ENCODE data around the gene PARD3B. TPM values are rescaled to one million over a fixed set of nuclear protein-coding genes. Genes with fewer than 3 reads are reported as not detected.
A peak's percentile ranks its signal among the peaks of the same experiment; 100 is the strongest.

The PARD3B gene
- polyA plus RNA-seq, 10 donors: 6.5 to 10.2 (median 7.4) TPM

DNA sequence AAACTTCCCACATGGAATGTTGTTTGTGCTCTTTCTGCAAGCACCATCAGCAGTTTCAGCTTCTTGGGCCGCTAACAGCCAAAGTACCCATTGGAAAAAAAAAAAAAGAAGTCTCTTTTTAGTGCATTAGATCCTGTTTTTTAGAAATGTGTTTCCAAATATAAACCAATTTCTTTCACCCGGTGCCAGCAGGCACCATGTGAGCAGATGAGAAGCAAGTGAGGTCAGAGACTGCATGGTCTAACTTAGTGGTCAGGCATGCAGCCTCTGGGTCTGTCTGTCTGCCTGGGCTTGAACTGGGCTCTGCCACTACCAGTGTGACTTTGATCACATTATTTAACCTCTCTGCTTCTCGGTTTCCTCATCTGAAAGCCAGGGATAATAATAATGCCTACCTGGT lies 1061.9 kb downstream of the PARD3B start:
- no peak for DNase-seq

DNA sequence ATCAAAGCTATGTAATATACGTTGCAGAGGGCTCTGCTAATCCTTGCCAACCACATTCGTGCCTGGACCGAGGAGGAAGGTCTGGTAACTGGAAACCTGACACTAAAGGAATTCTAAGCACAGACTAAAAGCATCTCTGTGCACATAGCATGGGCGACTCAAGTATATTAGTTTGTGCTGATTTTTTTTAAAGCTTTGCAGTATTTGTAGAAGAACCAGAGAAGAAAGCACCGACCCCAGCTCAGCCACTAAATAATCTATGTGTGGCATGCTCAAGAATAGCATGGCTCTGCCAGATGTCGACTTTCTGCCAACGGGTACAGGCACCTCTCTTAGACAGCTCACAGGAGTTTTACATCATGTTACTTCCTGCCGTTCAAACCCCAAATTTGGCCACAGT lies 1063.8 kb downstream of the PARD3B start:
- peak in 1 of 3 donors; percentile 16 for DNase-seq

DNA sequence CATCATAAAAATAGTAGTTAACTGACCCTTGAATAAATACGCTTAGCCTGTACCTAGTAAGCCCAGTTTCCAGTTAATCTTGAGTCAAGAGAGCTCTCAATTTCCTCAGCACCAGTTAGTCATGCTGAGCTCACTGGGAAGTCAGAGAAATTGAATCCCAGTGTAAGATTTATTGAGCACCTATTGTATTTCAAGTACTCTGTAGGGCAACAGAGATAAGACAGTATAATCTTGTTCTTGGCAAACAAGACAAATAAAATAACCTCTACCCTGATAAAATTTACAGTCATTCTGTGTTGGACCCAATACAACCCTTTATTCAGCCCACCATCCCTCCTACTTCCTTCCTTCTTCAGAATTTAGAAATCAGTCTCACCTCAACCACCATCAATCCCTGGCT lies 1065.2 kb downstream of the PARD3B start:
- no peak for DNase-seq

DNA sequence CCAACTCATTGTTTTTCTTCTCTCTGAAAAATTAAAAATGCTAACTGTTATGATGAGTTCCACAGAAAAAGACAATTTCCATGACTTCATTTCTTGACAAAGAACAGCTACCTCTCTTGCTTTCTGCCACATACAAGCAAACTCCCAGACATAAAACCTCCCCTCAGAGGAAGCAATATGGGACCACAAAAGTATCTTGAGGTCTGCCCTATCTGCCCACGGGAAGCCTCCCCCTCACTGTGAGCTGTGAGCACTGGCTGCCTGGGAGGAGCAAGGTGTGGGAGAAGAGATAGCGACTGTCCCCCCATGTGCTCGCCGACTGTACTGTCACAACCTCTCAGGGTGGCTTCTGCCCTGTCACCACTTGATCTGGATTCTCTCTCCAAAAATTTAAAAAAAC lies 1067.4 kb downstream of the PARD3B start:
- DNase-seq: no peak

DNA sequence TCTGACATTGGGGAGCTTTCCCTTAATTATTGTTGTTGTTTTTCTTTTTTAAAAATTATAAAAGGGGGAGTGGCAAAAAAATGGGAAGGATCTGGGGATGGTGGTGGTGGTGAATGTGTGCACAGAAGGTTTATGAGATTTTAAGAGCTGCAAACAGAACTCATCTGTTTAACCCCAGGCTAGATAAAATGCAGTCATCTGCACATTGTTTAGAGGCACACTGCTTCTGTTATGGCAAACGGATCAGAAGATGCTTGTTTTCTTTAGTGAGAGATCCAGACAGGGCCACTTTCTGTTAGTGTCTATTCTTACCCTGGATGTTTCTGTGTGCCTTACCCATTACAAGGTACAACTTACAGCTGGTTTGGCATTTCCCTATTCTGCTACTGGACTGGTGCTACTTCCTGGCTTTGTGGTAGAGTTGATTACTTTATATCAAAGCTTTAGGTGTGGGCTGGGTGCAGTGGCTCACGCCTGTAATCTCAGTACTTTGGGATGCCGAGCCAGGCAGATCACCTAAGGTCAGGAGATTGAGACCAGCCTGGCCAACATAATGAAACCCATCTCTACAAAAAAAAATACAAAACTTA lies 1068.8 kb downstream of the PARD3B start:
- no peak for DNase-seq

DNA sequence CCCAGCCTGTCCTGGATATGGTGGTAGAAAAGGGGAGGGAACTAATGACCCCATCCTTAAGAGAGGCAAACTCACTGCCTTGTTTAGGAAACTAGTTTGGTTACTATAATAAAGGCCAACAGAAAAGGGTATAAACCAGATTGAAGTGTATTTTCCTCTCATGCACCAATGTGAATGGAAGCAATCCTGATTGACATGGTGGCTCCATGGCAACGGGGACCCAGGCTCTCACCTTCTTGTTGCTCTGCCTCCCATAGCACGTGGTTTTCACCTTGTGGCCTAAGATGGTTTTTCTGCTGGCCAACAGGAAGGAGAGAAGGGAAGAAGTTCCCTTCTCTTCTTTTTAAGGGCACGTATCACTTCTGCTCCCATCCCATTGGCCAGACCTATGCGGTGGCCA lies 1069.7 kb downstream of the PARD3B start:
- no peak for DNase-seq

DNA sequence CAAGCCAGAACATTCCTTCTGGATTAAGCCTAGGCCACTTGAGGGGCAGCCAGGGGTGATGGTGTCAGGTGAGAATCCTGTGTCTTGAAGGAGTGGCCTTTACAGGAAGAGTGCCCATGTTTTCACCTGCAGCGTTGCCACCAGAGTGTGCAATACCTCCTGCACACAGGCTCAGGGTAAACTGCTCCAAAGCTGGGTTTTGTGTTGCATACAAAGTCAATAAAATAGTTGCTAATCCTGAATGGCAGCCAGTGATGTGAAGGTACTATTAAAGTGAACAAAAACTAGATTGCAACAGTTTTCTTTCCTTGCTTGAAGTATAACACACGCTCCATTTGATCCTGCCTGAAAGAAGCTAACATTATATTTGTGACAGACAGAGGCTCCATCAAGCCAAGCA lies 1072.6 kb downstream of the PARD3B start:
- no peak for DNase-seq

DNA sequence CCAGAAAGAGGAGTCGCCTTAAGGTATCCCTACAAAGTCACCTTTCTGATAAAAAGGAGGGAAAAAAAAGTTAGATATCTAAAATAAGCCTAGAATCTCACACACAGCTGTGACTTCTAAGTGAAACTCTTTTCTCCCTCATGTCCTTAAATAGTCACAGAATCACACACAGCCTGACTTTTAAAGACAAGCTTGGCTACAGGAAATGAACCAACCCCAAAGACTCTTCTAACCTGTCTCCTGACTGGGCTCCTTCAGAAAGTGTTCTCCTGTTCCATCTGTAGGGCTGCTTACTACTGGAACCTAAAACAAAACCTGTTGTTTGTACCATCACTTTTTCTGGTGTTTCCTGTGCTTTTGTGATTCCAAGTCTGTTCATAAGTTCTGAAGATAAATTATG lies 1074.3 kb downstream of the PARD3B start:
- DNase-seq: no peak

DNA sequence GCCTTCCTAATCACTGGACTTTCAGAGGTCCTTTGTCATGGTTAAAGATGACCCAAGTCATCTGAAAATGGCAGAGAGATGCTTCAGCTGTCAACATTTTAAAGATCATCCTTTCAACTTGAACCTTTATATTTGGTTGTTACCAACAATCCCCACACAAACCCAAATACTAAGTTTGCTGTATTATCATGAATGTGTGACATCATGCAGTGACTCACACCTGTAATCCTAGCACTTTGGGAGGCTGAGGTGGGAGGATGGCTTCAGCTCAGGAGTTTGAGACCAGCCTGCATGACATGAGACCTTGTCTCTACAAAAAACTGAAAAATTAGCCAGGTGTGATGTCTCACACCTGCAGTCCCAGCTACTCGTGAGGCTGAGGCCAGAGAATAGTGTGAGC lies 1081.8 kb downstream of the PARD3B start:
- DNase-seq: no peak

DNA sequence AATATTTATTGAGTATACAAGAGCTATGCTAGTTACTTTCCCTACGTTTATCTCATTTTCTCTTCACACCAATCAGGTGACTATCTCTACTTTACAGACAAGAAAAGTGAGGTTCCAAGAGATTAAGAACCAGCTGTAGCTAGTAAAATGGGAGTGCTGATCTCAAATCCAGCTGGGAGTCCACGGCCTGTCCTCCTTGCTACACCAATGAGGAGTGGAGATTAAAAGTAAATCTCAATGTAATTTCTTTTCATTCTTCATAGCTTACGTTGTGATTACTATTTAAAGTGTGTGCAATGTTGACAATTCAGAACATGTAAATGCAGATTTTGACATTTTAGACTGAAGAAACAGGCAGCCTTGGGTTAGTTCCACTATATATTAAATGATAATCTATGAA lies 1083.1 kb downstream of the PARD3B start:
- DNase-seq: no peak

DNA sequence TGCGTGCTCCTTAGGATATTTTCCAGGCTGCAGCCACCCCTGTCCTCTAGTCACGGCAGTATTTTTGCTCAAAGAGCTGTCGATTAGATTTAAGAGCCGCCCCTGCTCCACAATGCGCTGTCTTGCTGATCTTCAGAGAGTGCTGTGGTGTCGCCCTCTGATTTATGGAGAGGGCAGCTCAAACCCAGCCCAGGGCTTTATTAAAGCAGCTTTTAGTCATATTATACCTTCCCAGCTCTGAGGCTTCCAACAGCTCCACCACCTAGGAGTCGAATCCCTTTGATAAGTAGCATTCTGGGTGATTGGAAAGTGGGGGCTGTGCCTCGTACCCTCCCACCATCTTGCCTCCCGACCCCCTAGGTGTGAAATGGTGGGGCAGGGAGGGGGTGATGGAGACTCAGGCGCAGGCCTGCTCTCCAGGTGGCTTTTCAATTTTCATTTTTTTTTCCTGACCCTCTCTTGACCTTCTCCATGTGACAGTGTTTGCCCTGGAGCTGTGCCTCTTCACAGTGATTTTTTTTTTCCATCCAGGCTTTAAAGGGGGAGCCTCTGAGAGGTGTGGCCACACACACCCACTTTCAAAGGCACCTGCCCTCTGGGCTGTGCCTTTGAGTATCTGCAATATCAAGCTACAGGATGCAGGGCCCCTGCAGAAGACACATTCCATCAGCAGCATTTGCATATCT lies 1084.0 kb downstream of the PARD3B start:
- DNase-seq: no peak

DNA sequence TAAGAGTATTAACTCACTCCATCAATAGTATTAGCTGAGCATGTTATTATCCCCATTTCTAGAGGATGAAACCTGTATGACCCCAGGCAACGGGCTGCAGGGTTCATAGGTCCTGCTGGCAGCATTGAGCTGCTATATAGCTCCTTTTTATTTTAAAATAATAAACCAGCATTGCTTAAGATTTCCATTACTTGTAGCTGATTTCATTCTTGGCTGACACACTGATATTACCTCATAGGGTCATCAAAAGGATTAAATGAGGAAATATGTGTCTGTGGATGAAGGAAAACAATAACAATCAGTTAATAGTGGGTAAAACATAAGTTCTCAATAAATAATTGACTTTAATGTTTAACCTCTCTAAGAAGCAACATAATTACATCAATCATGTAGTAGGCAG lies 1088.7 kb downstream of the PARD3B start:
- DNase-seq: peak; percentile 30 to 63 (median 41)

DNA sequence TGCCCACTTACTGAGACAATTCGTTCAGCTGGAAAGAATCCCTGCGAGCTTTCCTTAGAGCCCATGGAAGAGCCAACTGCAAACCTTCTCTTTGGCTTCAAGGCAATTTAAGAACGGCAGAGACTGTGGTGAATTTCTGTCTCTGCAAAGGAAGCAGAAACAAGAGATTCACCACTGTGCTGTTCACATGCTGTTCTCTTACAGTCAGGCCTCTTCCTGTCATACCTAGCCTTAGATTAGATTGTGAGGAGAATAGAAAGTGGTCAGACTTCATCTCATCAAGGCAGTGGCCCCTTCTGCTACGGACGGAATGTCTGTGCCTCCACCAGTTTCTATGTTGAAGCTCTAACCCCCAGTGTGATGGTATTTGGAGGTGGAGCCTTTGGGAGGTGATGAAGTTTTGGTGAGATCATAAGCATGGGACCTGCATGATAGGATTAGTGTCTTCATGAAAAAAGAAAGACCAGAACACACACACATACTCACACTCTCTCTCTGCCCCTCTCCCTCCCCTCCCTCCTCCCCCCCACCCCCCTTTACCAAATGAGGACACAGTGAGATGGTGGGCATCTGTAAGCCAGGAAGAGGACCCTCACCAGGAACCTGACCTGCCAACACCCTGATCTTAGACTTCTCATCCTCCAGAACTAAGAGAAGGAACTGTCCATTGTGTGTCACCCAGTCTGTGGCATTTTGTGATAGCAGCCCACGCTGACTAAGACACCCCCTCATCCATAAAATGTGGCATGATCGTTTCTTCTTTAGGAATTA lies 1091.5 kb downstream of the PARD3B start:
- DNase-seq: no peak

DNA sequence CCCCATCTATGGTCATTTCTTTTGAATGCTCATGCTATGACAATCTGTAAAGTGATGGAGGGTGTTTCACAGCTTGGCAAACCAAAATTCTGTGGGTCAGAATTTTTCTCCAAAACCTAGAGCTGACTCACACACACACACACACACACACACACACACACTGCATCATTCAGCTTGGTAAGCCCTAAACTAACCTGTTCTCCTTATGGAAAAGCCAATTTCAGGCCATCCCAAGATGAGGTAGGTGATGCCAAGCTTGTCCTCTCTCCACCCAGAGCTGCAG lies 1092.0 kb downstream of the PARD3B start:
- no peak for DNase-seq

DNA sequence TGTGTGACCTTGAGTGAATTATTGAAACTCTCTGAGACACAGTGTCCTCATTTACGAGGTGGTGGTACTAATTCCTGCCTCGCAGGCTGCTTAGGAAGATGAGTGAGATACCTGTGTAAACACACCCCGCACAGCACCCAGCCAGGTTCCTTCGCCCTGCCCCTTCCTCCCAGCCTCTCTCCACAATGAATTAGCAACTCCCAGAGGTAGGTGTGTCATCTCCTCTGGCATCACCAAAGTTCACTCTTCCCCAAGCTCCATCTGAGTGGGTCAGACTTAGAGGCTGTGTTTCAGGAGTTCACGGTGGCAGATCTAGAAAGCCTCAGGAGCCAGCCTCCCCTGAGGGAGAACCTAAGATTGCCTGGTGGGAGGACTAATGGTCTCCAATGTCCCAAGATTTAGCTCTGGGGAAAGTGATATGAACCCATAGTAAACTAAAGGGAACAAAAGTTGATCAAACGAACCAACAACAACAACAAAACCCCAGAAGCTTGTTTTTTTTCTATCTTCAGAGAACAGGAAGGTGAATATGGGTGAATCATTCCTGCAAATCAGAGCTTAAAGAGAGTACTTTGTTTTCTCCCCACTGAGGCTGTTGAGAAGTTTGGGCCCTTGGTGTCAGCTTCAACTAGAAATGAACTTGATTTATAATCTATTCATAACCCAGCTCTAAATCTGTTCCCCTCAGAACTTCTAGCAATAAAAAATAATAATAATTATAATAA lies 1092.7 kb downstream of the PARD3B start:
- no peak for DNase-seq

DNA sequence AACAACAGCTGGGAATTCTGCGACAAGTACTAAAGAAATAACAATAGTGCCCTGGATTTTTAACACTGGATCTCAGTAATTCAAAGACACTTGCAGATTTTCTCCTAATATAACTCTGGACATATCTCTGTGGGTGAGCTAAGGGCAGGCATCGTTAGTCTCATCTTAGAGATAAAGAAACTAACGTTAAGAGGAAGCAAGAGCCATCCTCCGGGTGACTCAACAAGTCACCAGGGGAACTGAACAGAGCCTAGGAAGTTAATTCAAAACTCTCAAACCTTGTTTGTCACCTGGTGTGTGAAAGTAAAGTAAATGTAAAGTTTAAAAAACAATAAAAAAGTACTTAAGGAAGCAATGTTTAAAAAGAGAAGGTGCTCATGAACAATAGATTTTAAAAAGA lies 1095.4 kb downstream of the PARD3B start:
- no peak for DNase-seq

DNA sequence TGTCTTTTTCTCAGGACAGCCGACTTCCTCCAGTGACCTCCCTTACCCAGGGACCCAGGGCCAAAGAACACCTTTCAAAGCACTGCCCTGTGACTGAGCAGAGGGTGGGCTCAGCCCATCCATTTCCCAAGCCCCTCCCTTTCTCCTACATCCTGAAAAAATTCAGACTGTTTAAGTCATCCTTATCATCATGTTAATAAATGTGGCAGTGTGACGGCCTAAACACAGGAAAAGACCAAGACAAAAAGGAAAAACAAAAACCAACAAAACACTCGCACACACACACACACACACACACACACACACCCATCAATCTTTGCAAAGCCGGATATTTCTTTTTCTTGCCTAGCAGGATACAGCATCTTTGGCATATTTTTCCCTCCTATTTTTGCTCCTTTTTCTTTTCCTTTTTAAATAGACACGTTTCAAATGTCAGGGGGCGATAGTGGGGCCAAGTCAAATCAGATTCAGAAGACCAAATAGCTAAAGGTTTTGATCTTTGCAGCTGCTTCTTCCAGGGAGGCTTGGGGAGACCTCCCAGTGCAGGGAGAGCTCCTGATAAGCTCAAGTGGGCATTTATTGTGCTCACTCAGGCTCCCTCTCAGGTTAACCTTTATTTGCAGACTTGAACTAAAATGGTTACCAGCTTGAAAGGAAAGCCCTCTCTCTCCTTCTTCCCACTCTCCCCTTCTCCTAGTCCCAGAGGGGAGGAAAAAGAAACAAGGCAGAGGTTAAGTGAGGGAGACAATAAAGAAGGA lies 1097.5 kb downstream of the PARD3B start:
- DNase-seq: no peak

DNA sequence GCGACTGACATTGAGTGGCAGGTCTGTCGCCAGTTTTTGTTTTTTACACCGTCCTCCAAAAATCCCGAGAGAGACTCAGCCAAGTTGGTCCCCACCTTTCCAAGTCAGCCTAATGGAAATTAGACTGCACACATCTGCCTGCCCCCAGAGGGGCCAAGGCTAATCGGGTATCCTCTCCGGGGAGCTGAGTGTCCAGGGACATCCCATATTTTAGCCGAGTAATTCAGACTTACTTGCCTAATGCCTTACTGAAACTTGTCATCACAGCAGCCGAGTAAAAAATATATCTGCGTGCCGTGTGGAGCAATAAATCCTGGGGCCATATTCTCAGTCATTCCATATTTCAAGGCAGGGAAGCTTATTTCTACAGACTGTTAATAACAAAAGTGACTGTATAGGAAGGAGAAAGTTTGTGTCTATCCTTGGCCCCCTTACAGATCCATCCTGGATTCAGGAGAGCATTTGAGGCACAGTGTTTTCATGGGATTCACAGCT lies 1098.2 kb downstream of the PARD3B start:
- peak in 1 of 3 donors; percentile 36 for DNase-seq

DNA sequence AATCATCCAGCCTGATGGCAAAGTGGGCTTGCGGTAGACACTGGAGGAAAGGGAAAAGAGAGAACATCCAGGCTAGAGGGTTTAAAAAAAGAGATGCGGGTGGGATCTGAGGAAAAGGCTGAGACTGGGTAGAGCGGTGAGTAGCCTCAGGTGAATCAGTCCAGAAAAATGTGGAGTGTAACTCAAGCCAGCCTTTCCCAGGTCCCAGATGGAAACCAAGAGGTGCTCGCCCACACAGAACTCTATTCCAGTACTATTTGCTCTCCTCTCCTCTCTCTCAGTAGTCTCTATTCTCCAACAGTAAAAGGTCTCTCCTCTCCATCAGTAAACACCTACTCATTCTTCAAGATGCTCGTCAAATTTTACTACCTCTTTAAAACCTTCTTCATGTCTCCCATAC lies 1098.7 kb downstream of the PARD3B start:
- DNase-seq: no peak

DNA sequence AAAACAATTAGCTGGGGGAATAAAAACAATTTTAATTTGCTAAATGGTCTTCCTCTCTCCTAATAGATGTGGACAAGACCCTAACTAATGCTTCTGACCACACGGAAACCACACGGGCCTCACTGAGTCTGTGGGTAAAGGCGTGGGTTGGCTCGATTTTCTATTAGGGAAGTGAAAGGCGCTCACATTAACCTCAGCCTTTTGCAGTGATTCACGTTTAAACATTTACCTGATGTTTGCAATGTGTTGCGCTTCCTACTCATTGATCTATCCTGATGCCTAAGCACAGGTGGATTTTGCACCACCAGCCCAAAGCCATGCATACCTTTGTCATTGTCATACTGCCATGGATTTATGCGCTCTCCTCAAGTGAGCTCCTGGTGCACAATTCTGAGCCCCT lies 1101.4 kb downstream of the PARD3B start:
- no peak for DNase-seq

DNA sequence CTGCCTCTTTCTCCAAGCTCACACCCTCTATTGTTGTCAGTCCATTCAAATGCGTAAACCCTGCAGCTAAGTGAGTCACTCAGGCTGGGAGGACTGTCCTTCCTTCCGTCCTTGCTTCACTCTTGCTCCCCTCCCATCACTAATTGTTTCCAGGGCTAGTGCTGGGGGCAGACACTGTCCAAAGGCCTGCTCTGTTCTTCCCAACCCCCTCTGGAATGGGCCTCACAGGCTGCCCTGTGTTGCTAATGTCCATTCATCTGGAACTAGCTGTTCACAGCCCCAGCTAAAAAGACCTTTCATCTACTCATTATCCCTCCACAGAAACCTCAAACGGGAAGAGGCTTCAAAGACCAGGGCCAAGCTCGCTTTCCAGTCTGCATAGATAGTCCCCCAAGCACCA lies 1105.2 kb downstream of the PARD3B start:
- DNase-seq: peak in 1 of 3 donors; percentile 19

DNA sequence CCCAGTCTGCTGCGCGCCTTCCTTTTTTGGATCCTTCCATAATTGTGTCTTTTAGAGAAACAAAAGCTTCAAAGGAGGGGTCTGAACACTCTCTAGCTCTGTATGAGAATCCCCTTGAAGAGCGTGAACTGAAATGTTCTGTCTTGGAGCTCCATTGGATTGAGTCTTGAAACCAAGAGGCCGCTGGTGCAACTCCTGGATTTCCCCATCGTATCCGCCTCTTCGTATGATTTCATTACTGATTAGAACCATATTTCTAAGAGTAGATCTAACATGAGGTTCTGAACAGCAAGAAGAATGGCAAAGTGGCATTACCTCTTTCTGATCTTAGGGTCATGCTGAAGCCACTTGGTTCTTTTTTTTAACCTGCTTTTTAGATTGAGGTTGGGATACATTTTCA lies 1105.7 kb downstream of the PARD3B start:
- DNase-seq: no peak
